Hepatocyte (in vitro differentiated cells): Measurements from ENCODE around the gene TRIM14. TPM values are rescaled to one million over a fixed set of nuclear protein-coding genes. Genes with fewer than 3 reads are reported as not detected.

Source experiments
- DNase-seq: peaks from one replicate; pipeline ENCODE4 v3.0.0-alpha.2; 2016; ENCODE audit warnings: low spot score
- H2AFZ ChIP-seq: fragments of 200-600 bp; sonication (generic); 2 replicates; pipeline ENCODE4 v1.6.0; 2016; ENCODE audit warnings: antibody characterized with exemption, mild to moderate bottlenecking
- H3K27ac ChIP-seq: fragments of 200-600 bp; sonication (generic); 2 replicates; pipeline ENCODE4 v1.5.1; 2016; ENCODE audit warnings: mild to moderate bottlenecking
- H3K27me3 ChIP-seq: fragments of 200-600 bp; sonication (generic); 2 replicates; pipeline ENCODE4 v1.6.1; 2016
- H3K36me3 ChIP-seq: fragments of 200-600 bp; sonication (generic); replicated peaks from 2 replicates; pipeline ENCODE4 v1.5.1; 2016; ENCODE audit warnings: low read depth; ENCODE audit not compliant: insufficient read depth
- H3K4me1 ChIP-seq: fragments of 200-600 bp; sonication (generic); 2 replicates; pipeline ENCODE4 v1.5.1; 2016; ENCODE audit warnings: mild to moderate bottlenecking, moderate library complexity; ENCODE audit not compliant: insufficient read depth
- H3K4me2 ChIP-seq: fragments of 200-600 bp; sonication (generic); 2 replicates; pipeline ENCODE4 v1.6.0; 2016
- H3K4me3 ChIP-seq: fragments of 200-600 bp; sonication (generic); 2 replicates; pipeline ENCODE4 v1.5.1; 2016; ENCODE audit warnings: mild to moderate bottlenecking
- H3K79me2 ChIP-seq: fragments of 200-600 bp; sonication (generic); 2 replicates; pipeline ENCODE4 v1.6.0; 2017; ENCODE audit warnings: mild to moderate bottlenecking
- H3K9me2 ChIP-seq: fragments of 200-600 bp; sonication (generic); replicated peaks from 2 replicates; pipeline ENCODE4 v1.6.0; 2017; ENCODE audit warnings: mild to moderate bottlenecking; ENCODE audit not compliant: insufficient read depth
- H3K9me3 ChIP-seq: fragments of 200-600 bp; sonication (generic); 2 replicates; pipeline ENCODE4 v1.5.1; 2016; ENCODE audit warnings: low read depth, mild to moderate bottlenecking
- H4K20me1 ChIP-seq: fragments of 200-600 bp; sonication (generic); 2 replicates; pipeline ENCODE4 v1.6.0; 2016; ENCODE audit warnings: mild to moderate bottlenecking; ENCODE audit not compliant: insufficient read depth, poor library complexity, severe bottlenecking
- EZH2 ChIP-seq: fragments of 200-600 bp; sonication (generic); IDR thresholded peaks from 2 replicates; pipeline ENCODE4 v1.6.1; 2016; ENCODE audit warnings: antibody characterized with exemption, mild to moderate bottlenecking, borderline replicate concordance
- EZH2phosphoT487 ChIP-seq: fragments of 200-600 bp; sonication (generic); IDR thresholded peaks from one replicate; pipeline ENCODE4 v1.6.1; 2018; ENCODE audit warnings: antibody characterized with exemption, mild to moderate bottlenecking, low read depth, moderate library complexity; ENCODE audit not compliant: unreplicated experiment, severe bottlenecking
- WGBS: methylation state at CpG from one replicate; pipeline ENCODE4 v1.1.6; 2016; ENCODE audit warnings: low lambda C conversion rate; ENCODE audit errors: missing lambda C conversion rate; 5-methylcytosine and 5-hydroxymethylcytosine counted together
- polyA plus RNA-seq: library from polyadenylated mRNA; unstranded; fragments of >200 nt; fragmentation: Nextera tagmentation; extraction: Ambion mirVana; gene quantifications from 2 replicates; pipeline ENCODE4 v1.2.1, GENCODE V29; 2016
- total RNA-seq: library from RNA; depleted of rRNA; stranded (reverse); fragments of >200 nt; gene quantifications from 2 replicates; pipeline ENCODE4 v1.2.3, GENCODE V29; 2014
- TF ChIP-seq, protein P1 (sequence below): fragments of 200-600 bp; sonication (generic); IDR thresholded peaks from 2 replicates; pipeline ENCODE4 v1.5.1; 2016; ENCODE audit warnings: antibody characterized with exemption, mild to moderate bottlenecking; ENCODE audit not compliant: poor library complexity

The TRIM14 gene
- total and polyA plus RNA-seq, 2 experiments from 2014 or later = 8.1 to 10.0 TPM

DNA sequence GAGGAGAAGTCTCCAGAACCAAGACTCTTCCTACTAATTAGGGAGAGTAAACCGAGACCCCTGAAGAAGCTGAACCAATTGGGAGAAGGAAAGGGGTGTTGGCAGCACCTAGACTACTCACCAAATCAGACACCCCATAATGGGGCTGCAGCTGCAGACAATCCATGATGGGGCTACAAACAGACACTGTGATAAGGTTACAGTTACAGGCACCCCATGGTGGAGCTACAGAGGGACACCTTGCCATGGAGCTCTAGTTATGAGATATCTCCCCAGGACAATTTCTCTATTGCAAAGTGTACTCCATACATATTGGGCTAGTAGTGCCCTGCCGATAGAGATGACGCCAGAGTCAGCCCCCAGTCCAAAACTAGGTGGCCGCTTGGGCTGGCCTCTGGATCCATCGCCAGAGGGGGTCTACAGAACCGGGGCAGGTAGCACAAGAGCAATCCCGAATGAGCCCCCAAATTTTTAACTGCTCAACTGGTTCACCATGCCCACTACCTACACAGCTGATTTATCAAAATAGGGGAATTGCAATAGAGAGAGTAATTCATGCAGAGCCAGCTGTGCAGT is 64.6 kb downstream of the TRIM14 start:
- Histone ChIP-seq H3K4me3 (no peak overlapping the region), H3K36me3 (no peaks in the 10 kb centered on the region), H3K9me3 (no peaks in the 10 kb centered on the region), H4K20me1 (no peaks in the 10 kb centered on the region), H3K27ac (no peak overlapping the region), H3K4me1 (peaks cover 11% of the 10 kb centered on the region), H3K4me2 (no peak overlapping the region), H3K79me2 (peaks cover 22% of the 10 kb centered on the region), H3K27me3 (no peaks in the 10 kb centered on the region), H2AFZ (no peak overlapping the region), H3K9me2 (no peaks in the 10 kb centered on the region)
- DNase-seq = no peak
- TF ChIP-seq, protein P1, sequence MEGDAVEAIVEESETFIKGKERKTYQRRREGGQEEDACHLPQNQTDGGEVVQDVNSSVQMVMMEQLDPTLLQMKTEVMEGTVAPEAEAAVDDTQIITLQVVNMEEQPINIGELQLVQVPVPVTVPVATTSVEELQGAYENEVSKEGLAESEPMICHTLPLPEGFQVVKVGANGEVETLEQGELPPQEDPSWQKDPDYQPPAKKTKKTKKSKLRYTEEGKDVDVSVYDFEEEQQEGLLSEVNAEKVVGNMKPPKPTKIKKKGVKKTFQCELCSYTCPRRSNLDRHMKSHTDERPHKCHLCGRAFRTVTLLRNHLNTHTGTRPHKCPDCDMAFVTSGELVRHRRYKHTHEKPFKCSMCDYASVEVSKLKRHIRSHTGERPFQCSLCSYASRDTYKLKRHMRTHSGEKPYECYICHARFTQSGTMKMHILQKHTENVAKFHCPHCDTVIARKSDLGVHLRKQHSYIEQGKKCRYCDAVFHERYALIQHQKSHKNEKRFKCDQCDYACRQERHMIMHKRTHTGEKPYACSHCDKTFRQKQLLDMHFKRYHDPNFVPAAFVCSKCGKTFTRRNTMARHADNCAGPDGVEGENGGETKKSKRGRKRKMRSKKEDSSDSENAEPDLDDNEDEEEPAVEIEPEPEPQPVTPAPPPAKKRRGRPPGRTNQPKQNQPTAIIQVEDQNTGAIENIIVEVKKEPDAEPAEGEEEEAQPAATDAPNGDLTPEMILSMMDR = no peak
- TF ChIP-seq EZH2 (no peak), EZH2phosphoT487 (no peak)
- WGBS = 97% methylated on average over 7 of the region's 7 CpGs

DNA sequence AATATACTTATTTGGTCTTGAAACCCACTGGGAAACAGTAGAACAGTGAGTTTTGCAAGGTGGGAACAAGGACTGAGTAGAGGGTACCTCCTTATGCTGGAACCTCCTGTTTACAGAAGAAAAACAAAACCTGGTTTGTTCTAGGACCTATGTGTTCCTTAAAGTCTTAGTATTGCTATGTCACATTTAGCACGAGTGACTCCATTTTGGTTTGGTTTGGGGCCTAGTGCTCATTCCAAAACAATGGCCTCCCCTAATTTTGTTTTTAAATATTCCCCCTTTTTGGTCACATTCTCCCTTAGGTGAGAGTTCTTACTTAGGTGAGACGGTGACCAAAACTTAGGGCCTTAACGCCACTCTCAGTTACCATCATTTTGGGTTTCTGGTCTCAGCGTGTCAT is 68.7 kb downstream of the TRIM14 start:
- no peaks in the 10 kb centered on the region for H3K4me1 ChIP-seq
- WGBS = over 99% methylated on average over 4 of the region's 4 CpGs
- H3K27me3 ChIP-seq = no peaks in the 10 kb centered on the region
- no peak overlapping the region for H3K4me3 ChIP-seq
- H2AFZ ChIP-seq = no peak overlapping the region
- no peak overlapping the region for H3K4me2 ChIP-seq
- no peaks in the 10 kb centered on the region for H3K36me3 ChIP-seq
- H3K9me2 ChIP-seq = no peaks in the 10 kb centered on the region
- no peaks in the 10 kb centered on the region for H4K20me1 ChIP-seq
- H3K9me3 ChIP-seq = no peaks in the 10 kb centered on the region
- TF ChIP-seq EZH2phosphoT487 = no peak
- TF ChIP-seq, protein P1 = no peak
- TF ChIP-seq EZH2 = no peak
- no peaks in the 10 kb centered on the region for H3K79me2 ChIP-seq
- no peak overlapping the region for H3K27ac ChIP-seq
- DNase-seq = no peak

DNA sequence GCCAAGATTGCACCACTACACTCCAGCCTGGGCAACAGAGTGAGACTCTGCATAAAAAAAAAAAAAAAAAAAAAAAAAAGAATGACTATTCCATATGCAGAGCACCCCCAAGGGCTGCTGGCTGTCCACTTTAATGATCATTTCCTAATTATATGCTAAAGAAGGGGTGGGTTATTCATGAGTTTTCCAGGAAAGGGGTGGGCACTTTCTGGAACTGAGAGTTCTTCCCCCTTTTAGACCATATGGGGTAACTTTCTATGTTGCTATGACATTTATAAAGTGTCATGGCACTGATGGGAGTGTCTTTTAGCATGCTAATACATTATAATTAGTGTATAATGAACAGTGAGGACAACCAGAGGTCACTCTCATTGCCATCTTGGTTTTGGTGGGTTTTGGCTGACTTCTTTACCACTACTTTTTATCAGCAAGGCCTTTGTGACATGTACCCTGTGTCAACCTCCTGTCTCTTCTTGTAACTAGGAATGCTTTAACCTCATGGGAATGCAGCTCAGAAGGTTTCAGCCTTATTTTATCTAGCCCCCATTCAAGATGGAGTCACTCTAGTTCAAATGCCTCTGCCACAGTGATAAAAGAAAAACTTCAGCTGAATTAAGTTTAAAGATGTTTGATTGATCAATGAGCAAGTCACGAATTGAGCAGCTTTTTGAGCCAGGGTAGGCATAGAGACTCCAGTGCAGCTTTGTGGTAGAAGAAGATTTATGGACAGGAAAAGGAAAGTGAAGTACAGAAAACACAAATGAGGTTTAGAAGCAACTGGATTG is 69.5 kb downstream of the TRIM14 start:
- TF ChIP-seq, protein P1 = no peak
- TF ChIP-seq EZH2 (no peak), EZH2phosphoT487 (no peak)
- Histone ChIP-seq H3K4me1 (no peaks in the 10 kb centered on the region), H3K4me3 (no peak overlapping the region), H3K36me3 (no peaks in the 10 kb centered on the region), H3K79me2 (no peaks in the 10 kb centered on the region), H4K20me1 (no peaks in the 10 kb centered on the region), H3K27me3 (no peaks in the 10 kb centered on the region), H3K27ac (no peak overlapping the region), H3K9me2 (no peaks in the 10 kb centered on the region), H2AFZ (no peak overlapping the region), H3K9me3 (no peaks in the 10 kb centered on the region), H3K4me2 (no peak overlapping the region)
- 84% methylated on average over 1 of the region's 1 CpG for whole genome bisulfite sequencing
- DNase-seq = no peak
